GM21528 (cell line): ENCODE results near the gene BRD4.

ENCODE experiments used
- ATAC-seq: cut with Tn5 transposase; IDR thresholded peaks from one replicate; pipeline ENCODE4 v1.9.1; 2021; ENCODE audit warnings: mild to moderate bottlenecking, moderate library complexity; ENCODE audit not compliant: unreplicated experiment, low FRiP score

The BRD4 gene

GRCh38 chr19:15237759-15238638 is 94.3 kb downstream of the BRD4 start:
- no peak for ATAC-seq

GRCh38 chr19:15236886-15237285 is 95.5 kb downstream of the BRD4 start:
- no peak for ATAC-seq

- ATAC-seq = no peak
Measured at GRCh38 chr19:15235781-15236180, 96.6 kb downstream of the BRD4 start.

- ATAC-seq = no peak
Measured at GRCh38 chr19:15234431-15235130, 97.8 kb downstream of the BRD4 start.

- ATAC-seq = no peak
Measured at GRCh38 chr19:15231271-15231670, 101.1 kb downstream of the BRD4 start.

- ATAC-seq = no peak
Measured at GRCh38 chr19:15227261-15227660, 105.1 kb downstream of the BRD4 start.

- no peak for ATAC-seq
Measured at GRCh38 chr19:15225760-15226159, 106.6 kb downstream of the BRD4 start.

GRCh38 chr19:15223649-15224361 is 108.5 kb downstream of the BRD4 start:
- no peak for ATAC-seq

GRCh38 chr19:15222738-15223648 is 109.3 kb downstream of the BRD4 start:
- ATAC-seq = peak; percentile 79

GRCh38 chr19:15220833-15221232 is 111.5 kb downstream of the BRD4 start:
- ATAC-seq = no peak

- ATAC-seq = no peak
Measured at GRCh38 chr19:15218501-15218900, 113.8 kb downstream of the BRD4 start.

GRCh38 chr19:15216363-15216762 is 116.0 kb downstream of the BRD4 start:
- no peak for ATAC-seq

- ATAC-seq = no peak
Measured at GRCh38 chr19:15213715-15214381, 118.5 kb downstream of the BRD4 start.

GRCh38 chr19:15212711-15213110 is 119.6 kb downstream of the BRD4 start:
- ATAC-seq = no peak

GRCh38 chr19:15210323-15210781 is 122.0 kb downstream of the BRD4 start:
- no peak for ATAC-seq

- ATAC-seq = no peak
Measured at GRCh38 chr19:15201374-15202023, 130.8 kb downstream of the BRD4 start.

- no peak for ATAC-seq
Measured at GRCh38 chr19:15200553-15201364, 131.6 kb downstream of the BRD4 start, which contains the start of gene NOTCH3. TSS of gene NOTCH3 (minus strand) at chr19:15200995. CDS start at chr19:15200905, 90 bp downstream.
